ENCODE results near the gene CRYAB. TPM values are rescaled to one million over a fixed set of nuclear protein-coding genes. Genes with fewer than 3 reads are reported as not detected.

CRYAB gene
- total RNA-seq, 4 donors from 2014 or later = 19.9 to 179 (median 56.5) TPM

GRCh38 chr11:111910676-111911562 is 651 bp downstream of the CRYAB start:
- Histone ChIP-seq H3K4me3 (peak overlapping the region; percentile 45 to 54), H3K27me3 (no peaks in the 10 kb centered on the region), H3K27ac (peak overlapping the region; percentile 93 to 98), H3K36me3 (no peaks in the 10 kb centered on the region), H3K9me3 (no peaks in the 10 kb centered on the region), H3K4me1 (no peaks in the 10 kb centered on the region)
- no peak for DNase-seq
- no peak for TF ChIP-seq CTCF (IDR thresholded peaks at IDR 0.05)
- TF ChIP-seq POLR2A (IDR thresholded peaks at IDR 0.05) = no peak
- intact Hi-C loops (cut with DNase I; ENCODE audit: low total_unique reads) = no loop called here

- TF ChIP-seq CTCF (IDR thresholded peaks at IDR 0.05) = no peak
- H3K4me3 ChIP-seq = no peak overlapping the region
- no peaks in the 10 kb centered on the region for H3K27me3 ChIP-seq
- H3K9me3 ChIP-seq = no peaks in the 10 kb centered on the region
- H3K4me1 ChIP-seq = no peaks in the 10 kb centered on the region
- H3K27ac ChIP-seq = peak overlapping the region; percentile 93 to 98
- intact Hi-C loops (cut with DNase I; ENCODE audit: low total_unique reads) = no loop called here
- H3K36me3 ChIP-seq = no peaks in the 10 kb centered on the region
- DNase-seq = no peak
These were observed 2.2 kb downstream of the CRYAB start for GRCh38 chr11:111909378-111909777.

- no peak for DNase-seq
- H3K27ac ChIP-seq = peak overlapping the region; percentile 93 to 98
- intact Hi-C loops (cut with DNase I; ENCODE audit: low total_unique reads) = no loop called here
- H3K9me3 ChIP-seq = no peaks in the 10 kb centered on the region
- no peak overlapping the region for H3K4me3 ChIP-seq
- no peaks in the 10 kb centered on the region for H3K27me3 ChIP-seq
- TF ChIP-seq CTCF (IDR thresholded peaks at IDR 0.05) = no peak
- TF ChIP-seq POLR2A (IDR thresholded peaks at IDR 0.05) = no peak
- H3K4me1 ChIP-seq = no peaks in the 10 kb centered on the region
- no peaks in the 10 kb centered on the region for H3K36me3 ChIP-seq
These were observed 2.8 kb downstream of the CRYAB start for GRCh38 chr11:111908639-111909305.

GRCh38 chr11:111906680-111907079 is 4.9 kb downstream of the CRYAB start:
- Histone ChIP-seq H3K4me3 (no peak overlapping the region), H3K9me3 (no peaks in the 10 kb centered on the region), H3K4me1 (no peaks in the 10 kb centered on the region), H3K36me3 (no peaks in the 10 kb centered on the region), H3K27me3 (no peaks in the 10 kb centered on the region), H3K27ac (no peak overlapping the region)
- TF ChIP-seq POLR2A (IDR thresholded peaks at IDR 0.05) = no peak
- TF ChIP-seq CTCF (IDR thresholded peaks at IDR 0.05) = no peak
- DNase-seq = no peak
- intact Hi-C loops (cut with DNase I; ENCODE audit: low total_unique reads) = no loop called here

- Histone ChIP-seq H3K36me3 (no peaks in the 10 kb centered on the region), H3K27me3 (no peaks in the 10 kb centered on the region), H3K4me3 (no peak overlapping the region), H3K4me1 (no peaks in the 10 kb centered on the region), H3K27ac (no peak overlapping the region), H3K9me3 (no peaks in the 10 kb centered on the region)
- intact Hi-C loops (cut with DNase I; ENCODE audit: low total_unique reads) = no loop called here
- TF ChIP-seq CTCF (IDR thresholded peaks at IDR 0.05) (no peak), POLR2A (IDR thresholded peaks at IDR 0.05) (no peak)
- no peak for DNase-seq
These were observed 6.2 kb downstream of the CRYAB start for GRCh38 chr11:111905411-111905810.
